HepG2 (cell line): Measurements from ENCODE around the gene PTGIS. TPM values are rescaled to one million over a fixed set of nuclear protein-coding genes. Genes with fewer than 3 reads are reported as not detected.

Experiments used
- ARHGAP35 ChIP-seq: sonication (generic); formaldehyde crosslinking; IDR thresholded peaks from 2 replicates; pipeline ENCODE4 v1.9.0; 2022; ENCODE audit warnings: mild to moderate bottlenecking, inconsistent platforms, moderate library complexity, missing genetic modification reagents, borderline replicate concordance
- BORCS8-MEF2B ChIP-seq: sonication (generic); formaldehyde crosslinking; IDR thresholded peaks from 2 replicates; pipeline ENCODE4 v1.8.0; 2022; ENCODE audit warnings: mild to moderate bottlenecking, missing genetic modification reagents
- CENPT ChIP-seq: sonication (generic); formaldehyde crosslinking; IDR thresholded peaks from 2 replicates; pipeline ENCODE4 v1.8.0; 2022; ENCODE audit warnings: low read depth, mild to moderate bottlenecking, moderate library complexity, missing genetic modification reagents
- EED ChIP-seq: sonication (generic); formaldehyde crosslinking; IDR thresholded peaks from 2 replicates; pipeline ENCODE4 v1.5.0; 2020; ENCODE audit warnings: mild to moderate bottlenecking, missing genetic modification reagents
- HOXA5 ChIP-seq: sonication (generic); formaldehyde crosslinking; IDR thresholded peaks from 2 replicates; pipeline ENCODE4 v1.4.0; 2020; ENCODE audit warnings: missing genetic modification reagents
- IRF2 ChIP-seq: IDR thresholded peaks from 2 replicates; pipeline ENCODE4 v1.6.1; 2018; ENCODE audit warnings: missing genetic modification reagents, missing compliant biosample characterization
- NFE2 ChIP-seq: sonication (generic); formaldehyde crosslinking; IDR thresholded peaks from 2 replicates; pipeline ENCODE4 v1.4.0; 2020; ENCODE audit warnings: missing genetic modification reagents
- NFE2L1 ChIP-seq: sonication (generic); formaldehyde crosslinking; IDR thresholded peaks from 2 replicates; pipeline ENCODE4 v1.4.0; 2020; ENCODE audit warnings: missing genetic modification reagents, mild to moderate bottlenecking, borderline replicate concordance
- SAP130 ChIP-seq: IDR thresholded peaks from 2 replicates; pipeline ENCODE4 v1.6.1; 2016; ENCODE audit warnings: low read depth
- SRY ChIP-seq: sonication (generic); formaldehyde crosslinking; IDR thresholded peaks from 2 replicates; pipeline ENCODE4 v1.8.0; 2022; ENCODE audit warnings: mild to moderate bottlenecking, missing genetic modification reagents
- ZEB1 ChIP-seq: IDR thresholded peaks from 2 replicates; pipeline ENCODE4 v1.6.1; 2012; ENCODE audit warnings: mild to moderate bottlenecking, low read depth, inconsistent platforms; ENCODE audit not compliant: insufficient replicate concordance
- ZNF329 ChIP-seq: sonication (generic); formaldehyde crosslinking; IDR thresholded peaks from 2 replicates; pipeline ENCODE4 v1.9.0; 2021; ENCODE audit warnings: low read depth, mild to moderate bottlenecking, missing genetic modification reagents
- polyA plus RNA-seq, 8 experiments: library from polyadenylated mRNA; depleted of rRNA in 3 of 8; stranded (reverse) in 7 of 8; unstranded in 1 of 8; fragments of >200 nt; fragmentation: Illumina TruSeq in 4 of 8; extraction: Trizol in 4 of 8; gene quantifications; 2 replicates each; pipeline versions ENCODE4 v1.2.1 to v1.2.3, GENCODE V29; 2011 to 2016; ENCODE audit warnings: low read depth in 4 of 8, missing spikeins in 1 of 8, mixed read lengths in 1 of 8; ENCODE audit not compliant: insufficient read depth in 1 of 8
- total RNA-seq, 5 experiments: library from RNA; depleted of rRNA; stranded (reverse); fragments of >200 nt; fragmentation: Illumina TruSeq; extraction: Trizol; gene quantifications; 2 replicates each; pipeline ENCODE4 v1.2.3, GENCODE V29; 2016; ENCODE audit warnings: low read depth in 1 of 5
- TF ChIP-seq, protein P1 (sequence below): sonication (generic); formaldehyde crosslinking; IDR thresholded peaks from 2 replicates; pipeline ENCODE4 v1.4.0; 2020; ENCODE audit warnings: missing genetic modification reagents
- TF ChIP-seq, protein P2 (sequence below): sonication (generic); formaldehyde crosslinking; IDR thresholded peaks from 2 replicates; pipeline ENCODE4; 2020; ENCODE audit warnings: missing genetic modification reagents, mild to moderate bottlenecking, borderline replicate concordance
- TF ChIP-seq, protein P3 (sequence below): sonication (generic); formaldehyde crosslinking; IDR thresholded peaks from 2 replicates; pipeline ENCODE4 v1.5.0; 2020; ENCODE audit warnings: mild to moderate bottlenecking, missing genetic modification reagents
- TF ChIP-seq, protein P4 (sequence below): sonication (generic); formaldehyde crosslinking; IDR thresholded peaks from 2 replicates; pipeline ENCODE4 v1.4.0; 2020; ENCODE audit warnings: mild to moderate bottlenecking, missing genetic modification reagents
- TF ChIP-seq, protein P5 (sequence below): sonication (generic); formaldehyde crosslinking; IDR thresholded peaks from 2 replicates; pipeline ENCODE4 v1.4.0; 2020; ENCODE audit warnings: missing genetic modification reagents, borderline replicate concordance

The PTGIS gene
- total and polyA plus RNA-seq, 2 of the 13 experiments (the other 11 are each of a cell fraction or from before 2014, with no cell fraction given) = not detected

DNA sequence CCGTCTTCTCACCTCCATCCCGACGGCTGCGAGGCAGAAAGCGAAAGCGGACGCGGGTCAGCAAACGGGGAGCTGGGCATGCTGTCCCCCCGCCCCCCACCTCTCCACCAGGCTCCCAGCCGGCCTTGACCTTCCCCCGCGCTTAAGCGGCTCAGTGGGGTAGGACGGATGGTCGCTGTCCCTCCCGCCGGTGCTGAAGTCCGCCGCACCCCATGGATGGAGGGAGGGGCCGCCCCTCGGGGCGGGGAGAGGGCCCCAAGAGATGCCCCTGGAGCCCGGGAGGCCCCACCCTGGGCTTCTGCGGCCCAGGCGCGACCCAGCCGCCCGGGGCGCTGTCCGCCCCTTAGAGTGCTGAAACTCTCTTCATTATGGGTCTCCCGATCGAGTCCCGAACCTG, 85.3 kb downstream of the PTGIS start, which contains the start of gene KCNB1 (continued):
- TF ChIP-seq IRF2 (CRISPR knock-in tag) (peak; percentile 54; the same call in 1 of the 2 replicates), EED (CRISPR knock-in tag) (no peak; the same call in 1 of the 2 replicates), SAP130 (CRISPR knock-in tag) (peak; percentile 71), NFE2 (CRISPR knock-in tag) (no peak), ARHGAP35 (CRISPR knock-in tag) (peak; percentile 91), BORCS8-MEF2B (CRISPR knock-in tag) (peak; percentile 97), SRY (CRISPR knock-in tag) (peak; percentile 86; the same call in 1 of the 2 replicates), ZNF329 (CRISPR knock-in tag) (0 out of 2 replicates have a peak, but pooled peaks have one; percentile 29), HOXA5 (CRISPR knock-in tag) (peak; percentile 96), ZEB1 (no peak), CENPT (CRISPR knock-in tag) (peak; percentile 62; the same call in 1 of the 2 replicates), NFE2L1 (CRISPR knock-in tag) (no peak)
- TF ChIP-seq, protein P1, sequence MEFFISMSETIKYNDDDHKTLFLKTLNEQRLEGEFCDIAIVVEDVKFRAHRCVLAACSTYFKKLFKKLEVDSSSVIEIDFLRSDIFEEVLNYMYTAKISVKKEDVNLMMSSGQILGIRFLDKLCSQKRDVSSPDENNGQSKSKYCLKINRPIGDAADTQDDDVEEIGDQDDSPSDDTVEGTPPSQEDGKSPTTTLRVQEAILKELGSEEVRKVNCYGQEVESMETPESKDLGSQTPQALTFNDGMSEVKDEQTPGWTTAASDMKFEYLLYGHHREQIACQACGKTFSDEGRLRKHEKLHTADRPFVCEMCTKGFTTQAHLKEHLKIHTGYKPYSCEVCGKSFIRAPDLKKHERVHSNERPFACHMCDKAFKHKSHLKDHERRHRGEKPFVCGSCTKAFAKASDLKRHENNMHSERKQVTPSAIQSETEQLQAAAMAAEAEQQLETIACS (CRISPR knock-in tag) = no peak
- TF ChIP-seq, protein P2, sequence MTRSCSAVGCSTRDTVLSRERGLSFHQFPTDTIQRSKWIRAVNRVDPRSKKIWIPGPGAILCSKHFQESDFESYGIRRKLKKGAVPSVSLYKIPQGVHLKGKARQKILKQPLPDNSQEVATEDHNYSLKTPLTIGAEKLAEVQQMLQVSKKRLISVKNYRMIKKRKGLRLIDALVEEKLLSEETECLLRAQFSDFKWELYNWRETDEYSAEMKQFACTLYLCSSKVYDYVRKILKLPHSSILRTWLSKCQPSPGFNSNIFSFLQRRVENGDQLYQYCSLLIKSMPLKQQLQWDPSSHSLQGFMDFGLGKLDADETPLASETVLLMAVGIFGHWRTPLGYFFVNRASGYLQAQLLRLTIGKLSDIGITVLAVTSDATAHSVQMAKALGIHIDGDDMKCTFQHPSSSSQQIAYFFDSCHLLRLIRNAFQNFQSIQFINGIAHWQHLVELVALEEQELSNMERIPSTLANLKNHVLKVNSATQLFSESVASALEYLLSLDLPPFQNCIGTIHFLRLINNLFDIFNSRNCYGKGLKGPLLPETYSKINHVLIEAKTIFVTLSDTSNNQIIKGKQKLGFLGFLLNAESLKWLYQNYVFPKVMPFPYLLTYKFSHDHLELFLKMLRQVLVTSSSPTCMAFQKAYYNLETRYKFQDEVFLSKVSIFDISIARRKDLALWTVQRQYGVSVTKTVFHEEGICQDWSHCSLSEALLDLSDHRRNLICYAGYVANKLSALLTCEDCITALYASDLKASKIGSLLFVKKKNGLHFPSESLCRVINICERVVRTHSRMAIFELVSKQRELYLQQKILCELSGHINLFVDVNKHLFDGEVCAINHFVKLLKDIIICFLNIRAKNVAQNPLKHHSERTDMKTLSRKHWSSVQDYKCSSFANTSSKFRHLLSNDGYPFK = no peak; the same call in 1 of the 2 replicates
- TF ChIP-seq, protein P3, sequence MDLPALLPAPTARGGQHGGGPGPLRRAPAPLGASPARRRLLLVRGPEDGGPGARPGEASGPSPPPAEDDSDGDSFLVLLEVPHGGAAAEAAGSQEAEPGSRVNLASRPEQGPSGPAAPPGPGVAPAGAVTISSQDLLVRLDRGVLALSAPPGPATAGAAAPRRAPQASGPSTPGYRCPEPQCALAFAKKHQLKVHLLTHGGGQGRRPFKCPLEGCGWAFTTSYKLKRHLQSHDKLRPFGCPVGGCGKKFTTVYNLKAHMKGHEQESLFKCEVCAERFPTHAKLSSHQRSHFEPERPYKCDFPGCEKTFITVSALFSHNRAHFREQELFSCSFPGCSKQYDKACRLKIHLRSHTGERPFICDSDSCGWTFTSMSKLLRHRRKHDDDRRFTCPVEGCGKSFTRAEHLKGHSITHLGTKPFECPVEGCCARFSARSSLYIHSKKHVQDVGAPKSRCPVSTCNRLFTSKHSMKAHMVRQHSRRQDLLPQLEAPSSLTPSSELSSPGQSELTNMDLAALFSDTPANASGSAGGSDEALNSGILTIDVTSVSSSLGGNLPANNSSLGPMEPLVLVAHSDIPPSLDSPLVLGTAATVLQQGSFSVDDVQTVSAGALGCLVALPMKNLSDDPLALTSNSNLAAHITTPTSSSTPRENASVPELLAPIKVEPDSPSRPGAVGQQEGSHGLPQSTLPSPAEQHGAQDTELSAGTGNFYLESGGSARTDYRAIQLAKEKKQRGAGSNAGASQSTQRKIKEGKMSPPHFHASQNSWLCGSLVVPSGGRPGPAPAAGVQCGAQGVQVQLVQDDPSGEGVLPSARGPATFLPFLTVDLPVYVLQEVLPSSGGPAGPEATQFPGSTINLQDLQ (CRISPR knock-in tag) = no peak
- TF ChIP-seq, protein P4, sequence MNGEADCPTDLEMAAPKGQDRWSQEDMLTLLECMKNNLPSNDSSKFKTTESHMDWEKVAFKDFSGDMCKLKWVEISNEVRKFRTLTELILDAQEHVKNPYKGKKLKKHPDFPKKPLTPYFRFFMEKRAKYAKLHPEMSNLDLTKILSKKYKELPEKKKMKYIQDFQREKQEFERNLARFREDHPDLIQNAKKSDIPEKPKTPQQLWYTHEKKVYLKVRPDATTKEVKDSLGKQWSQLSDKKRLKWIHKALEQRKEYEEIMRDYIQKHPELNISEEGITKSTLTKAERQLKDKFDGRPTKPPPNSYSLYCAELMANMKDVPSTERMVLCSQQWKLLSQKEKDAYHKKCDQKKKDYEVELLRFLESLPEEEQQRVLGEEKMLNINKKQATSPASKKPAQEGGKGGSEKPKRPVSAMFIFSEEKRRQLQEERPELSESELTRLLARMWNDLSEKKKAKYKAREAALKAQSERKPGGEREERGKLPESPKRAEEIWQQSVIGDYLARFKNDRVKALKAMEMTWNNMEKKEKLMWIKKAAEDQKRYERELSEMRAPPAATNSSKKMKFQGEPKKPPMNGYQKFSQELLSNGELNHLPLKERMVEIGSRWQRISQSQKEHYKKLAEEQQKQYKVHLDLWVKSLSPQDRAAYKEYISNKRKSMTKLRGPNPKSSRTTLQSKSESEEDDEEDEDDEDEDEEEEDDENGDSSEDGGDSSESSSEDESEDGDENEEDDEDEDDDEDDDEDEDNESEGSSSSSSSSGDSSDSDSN (CRISPR knock-in tag) = no peak; the same call in 1 of the 2 replicates
- TF ChIP-seq, protein P5, sequence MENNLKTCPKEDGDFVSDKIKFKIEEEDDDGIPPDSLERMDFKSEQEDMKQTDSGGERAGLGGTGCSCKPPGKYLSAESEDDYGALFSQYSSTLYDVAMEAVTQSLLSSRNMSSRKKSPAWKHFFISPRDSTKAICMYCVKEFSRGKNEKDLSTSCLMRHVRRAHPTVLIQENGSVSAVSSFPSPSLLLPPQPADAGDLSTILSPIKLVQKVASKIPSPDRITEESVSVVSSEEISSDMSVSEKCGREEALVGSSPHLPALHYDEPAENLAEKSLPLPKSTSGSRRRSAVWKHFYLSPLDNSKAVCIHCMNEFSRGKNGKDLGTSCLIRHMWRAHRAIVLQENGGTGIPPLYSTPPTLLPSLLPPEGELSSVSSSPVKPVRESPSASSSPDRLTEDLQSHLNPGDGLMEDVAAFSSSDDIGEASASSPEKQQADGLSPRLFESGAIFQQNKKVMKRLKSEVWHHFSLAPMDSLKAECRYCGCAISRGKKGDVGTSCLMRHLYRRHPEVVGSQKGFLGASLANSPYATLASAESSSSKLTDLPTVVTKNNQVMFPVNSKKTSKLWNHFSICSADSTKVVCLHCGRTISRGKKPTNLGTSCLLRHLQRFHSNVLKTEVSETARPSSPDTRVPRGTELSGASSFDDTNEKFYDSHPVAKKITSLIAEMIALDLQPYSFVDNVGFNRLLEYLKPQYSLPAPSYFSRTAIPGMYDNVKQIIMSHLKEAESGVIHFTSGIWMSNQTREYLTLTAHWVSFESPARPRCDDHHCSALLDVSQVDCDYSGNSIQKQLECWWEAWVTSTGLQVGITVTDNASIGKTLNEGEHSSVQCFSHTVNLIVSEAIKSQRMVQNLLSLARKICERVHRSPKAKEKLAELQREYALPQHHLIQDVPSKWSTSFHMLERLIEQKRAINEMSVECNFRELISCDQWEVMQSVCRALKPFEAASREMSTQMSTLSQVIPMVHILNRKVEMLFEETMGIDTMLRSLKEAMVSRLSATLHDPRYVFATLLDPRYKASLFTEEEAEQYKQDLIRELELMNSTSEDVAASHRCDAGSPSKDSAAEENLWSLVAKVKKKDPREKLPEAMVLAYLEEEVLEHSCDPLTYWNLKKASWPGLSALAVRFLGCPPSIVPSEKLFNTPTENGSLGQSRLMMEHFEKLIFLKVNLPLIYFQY (CRISPR knock-in tag) = peak; percentile 92
